Measurements from ENCODE around the gene KSR2. TPM values are rescaled to one million over a fixed set of nuclear protein-coding genes. Genes with fewer than 3 reads are reported as not detected.
"Not testable (repeated sequence)": the region's sequence is repeated elsewhere in the genome, so short reads cannot be mapped to it uniquely, and the experiment has no call there.

The KSR2 gene
- polyA plus RNA-seq, 4 donors, result 0.75 to 1.0 (median 0.93) TPM

DNA sequence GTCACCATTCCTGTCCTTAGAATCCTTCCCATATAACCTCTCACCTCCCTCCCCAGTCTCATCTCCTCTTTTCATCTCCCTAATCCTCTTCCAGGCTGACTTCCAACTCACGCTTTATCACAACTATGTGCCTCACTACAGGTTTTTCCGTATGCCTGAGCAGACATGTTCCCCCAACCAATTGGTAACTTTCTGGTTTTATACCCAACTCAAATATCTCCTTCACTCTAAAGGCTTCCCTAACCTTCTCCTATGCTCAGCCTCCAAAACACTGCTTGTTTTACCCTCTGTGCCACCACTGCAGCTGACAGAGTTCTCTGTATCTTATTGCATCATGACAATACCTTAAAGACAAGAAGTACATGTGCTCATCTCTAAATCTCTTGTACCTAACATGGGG lies 139.7 kb downstream of the KSR2 start:
- no peak for DNase-seq (ENCODE audit: low read depth in 4 of 4, low spot score in 3 of 4)

DNA sequence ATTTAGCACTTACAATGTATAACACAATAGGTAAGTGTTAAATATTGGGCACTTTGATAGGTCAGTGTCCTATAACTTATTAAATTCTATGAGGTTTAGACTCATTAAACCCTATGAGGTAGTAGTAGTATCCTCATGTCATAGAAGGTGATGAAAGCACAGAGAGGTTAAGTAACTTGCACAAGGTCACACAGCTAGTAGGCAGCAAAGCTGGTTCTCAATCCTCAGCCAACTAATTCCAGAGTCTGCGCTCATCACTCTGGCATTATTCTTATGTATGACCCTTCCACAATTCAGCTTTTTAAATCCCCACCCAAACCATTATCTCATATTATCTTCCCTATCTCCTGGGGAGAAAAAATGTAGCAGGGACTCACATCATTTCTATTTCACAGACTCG lies 141.1 kb downstream of the KSR2 start:
- no peak for DNase-seq (ENCODE audit: low read depth in 4 of 4, low spot score in 3 of 4)

DNA sequence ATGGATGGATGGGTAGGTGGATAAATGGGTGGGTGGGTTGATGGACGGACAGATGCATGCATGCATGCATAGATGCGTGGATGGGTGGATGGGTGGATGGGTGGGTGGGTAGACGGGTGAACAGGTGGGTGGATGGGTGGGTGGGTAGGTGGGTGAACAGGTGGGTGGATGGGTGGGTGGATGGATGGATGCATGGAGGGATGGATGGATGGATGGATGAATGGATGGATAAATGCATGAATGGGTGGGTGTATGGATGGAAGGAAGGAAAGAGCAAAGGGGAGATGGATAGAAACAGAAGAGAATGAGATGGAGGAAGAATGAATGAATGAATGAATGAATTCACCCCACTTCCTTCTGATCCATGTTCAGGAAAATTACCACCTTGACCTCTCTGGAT lies 143.0 kb downstream of the KSR2 start:
- DNase-seq (ENCODE audit: low read depth in 4 of 4, low spot score in 3 of 4), result no peak

DNA sequence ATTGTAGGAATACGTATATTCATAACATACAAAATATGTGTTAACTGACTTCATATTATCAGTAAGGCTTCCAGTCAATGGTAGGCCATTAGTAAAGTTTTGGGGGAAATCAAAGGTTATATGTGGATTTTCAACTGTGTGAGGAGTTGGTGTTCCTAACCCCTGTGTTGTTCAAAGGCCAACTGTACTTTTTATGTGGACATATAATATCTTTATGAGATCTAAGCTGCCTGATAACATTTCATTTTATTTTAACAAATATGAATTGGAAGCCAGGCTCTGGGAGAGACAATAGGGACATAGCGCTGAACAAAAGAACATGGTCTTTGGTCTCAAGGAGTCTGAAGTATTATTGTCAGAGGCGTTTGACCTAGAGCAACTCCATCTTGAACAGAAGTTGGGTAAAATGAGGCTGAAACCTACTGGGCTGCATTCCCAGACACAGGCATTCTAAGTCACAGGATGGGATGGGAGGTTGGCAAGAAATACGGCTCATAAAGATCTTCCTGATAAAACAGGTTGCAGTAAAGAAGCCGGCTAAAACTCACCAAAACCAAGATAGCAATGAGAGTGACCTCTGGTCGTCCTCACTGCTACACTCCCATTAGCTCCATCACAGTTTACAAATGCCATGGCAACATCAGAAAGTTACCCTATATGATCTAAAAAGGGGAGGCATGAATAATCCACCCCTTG lies 147.2 kb downstream of the KSR2 start:
- no peak for DNase-seq (ENCODE audit: low read depth in 4 of 4, low spot score in 3 of 4)

DNA sequence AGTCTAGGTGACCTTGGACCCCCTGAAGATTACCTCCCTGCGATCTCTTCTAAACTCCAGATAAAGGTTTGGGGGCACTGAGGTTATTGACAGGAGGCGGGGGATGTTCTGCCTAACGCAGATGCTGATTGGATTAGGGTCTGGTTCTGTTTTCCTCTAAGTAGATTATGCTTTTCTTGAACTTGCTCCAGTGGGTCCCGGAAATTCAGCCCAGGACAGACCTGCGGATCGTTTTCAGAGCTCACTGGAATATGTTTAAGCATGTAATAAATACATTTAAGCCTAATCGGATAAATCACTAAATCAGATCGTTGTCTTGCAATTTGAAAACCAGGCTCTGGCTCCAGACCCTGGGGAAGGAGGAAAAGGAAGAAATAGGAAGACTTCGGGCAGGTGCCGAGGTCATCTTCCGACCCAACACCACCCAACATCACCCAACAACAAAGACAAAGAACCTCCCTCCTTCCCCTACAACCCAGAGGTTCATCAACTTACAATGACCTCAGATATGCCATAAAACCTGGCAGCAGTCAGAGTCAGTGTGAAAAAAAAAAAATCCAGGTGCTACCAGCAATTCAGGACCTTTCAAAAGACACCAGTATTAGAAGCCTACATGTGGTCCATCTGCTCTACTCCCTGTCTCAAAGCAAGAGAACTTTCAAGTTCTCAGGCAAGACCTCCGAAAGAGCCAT lies 148.4 kb downstream of the KSR2 start:
- DNase-seq (ENCODE audit: low read depth in 4 of 4, low spot score in 3 of 4), result no peak

DNA sequence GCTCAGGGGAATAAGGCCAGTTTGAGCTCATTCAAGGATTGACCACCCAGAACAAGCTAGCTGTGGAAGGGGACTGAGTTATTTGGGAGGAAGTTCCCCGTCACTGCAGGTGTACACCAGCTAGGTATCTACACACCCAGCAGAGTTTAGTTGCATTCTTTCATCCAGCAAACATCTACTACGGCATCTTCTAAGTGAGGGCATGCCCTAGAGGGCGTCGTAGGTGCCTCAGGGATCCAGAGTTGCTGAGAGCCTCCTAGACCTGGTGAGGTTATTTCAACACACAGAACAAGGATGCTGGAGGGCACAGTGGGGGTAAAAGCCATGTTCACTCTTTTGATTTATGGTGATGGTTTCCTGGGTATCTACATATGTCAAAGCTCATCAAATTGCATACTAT lies 149.6 kb downstream of the KSR2 start:
- no peak for DNase-seq (ENCODE audit: low read depth in 4 of 4, low spot score in 3 of 4)

DNA sequence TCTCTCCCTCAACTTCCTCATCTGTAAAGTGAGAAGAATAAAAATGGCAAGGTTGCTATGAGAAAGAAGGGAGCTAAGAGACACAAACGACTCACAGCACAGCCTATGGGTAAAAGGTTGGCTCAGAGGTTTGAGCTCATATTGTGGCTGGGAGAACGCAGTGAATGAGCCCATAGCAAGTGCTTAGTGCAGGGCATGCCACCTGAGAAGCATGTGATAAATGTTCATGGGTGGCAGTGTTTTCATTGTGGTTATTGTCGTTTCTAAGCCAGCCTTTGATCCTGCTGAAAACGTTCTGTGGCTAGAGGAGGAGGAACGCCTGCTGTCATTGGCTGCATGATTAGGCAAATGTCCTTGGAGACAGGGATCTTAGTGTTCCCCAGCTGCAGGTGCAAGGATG lies 150.4 kb downstream of the KSR2 start:
- no peak for DNase-seq (ENCODE audit: low read depth in 4 of 4, low spot score in 3 of 4)

DNA sequence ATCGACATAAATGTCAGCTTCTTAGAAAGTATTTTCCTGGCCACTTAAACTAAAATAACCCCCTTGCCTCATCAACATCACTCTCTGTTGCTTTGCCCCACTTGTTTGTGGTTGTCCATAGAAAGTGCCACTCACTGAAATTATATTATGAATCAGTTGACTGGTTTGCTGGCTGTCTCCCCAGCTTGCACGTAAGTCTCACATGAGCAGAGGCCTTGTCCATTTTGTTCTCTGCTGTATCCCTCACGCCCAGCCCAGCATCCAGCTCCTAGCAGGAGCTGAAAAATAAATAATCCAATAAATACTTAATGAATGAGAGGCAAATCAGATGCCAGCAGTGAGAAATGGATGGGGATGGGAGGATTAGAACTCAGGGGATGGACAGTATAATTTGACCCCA lies 159.3 kb downstream of the KSR2 start:
- no peak for DNase-seq (ENCODE audit: low read depth in 4 of 4, low spot score in 3 of 4)

DNA sequence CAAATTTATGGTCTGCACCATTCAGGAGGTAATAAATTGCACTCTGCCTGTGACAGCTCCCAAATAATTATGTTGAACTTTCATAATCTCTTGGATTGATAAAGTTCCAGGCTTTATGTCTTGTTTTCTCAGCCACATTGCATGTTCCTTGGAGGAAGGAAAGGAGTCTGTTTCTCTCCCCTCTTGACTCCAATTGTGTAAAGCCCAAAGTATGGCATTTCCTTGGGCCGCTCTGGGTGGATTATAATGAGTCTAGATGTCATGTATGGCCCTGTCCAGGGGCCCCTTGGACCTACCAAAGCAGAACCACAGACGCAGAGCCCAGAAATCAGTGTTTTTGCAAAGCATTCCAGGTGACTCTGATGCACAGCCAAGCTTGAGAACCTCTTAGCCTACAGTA lies 160.8 kb downstream of the KSR2 start:
- no peak for DNase-seq (ENCODE audit: low read depth in 4 of 4, low spot score in 3 of 4)

DNA sequence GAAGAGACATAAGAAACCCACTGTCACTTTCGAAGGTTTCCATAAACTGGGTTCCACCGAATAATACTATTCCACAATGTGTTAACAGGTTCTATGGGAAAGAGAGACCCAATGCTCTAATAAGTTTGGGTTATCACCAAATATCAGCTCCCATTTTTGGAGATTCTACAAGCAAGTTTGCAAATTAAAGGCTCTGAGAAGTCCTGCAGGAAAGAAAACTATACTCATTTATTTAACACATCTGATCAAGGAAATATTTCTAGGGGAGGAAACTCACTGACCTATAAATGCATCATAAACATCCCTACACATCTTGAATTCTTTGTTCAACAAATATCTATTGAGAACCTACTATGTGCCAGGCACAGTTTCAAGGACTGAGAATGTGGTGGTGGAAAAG lies 161.4 kb downstream of the KSR2 start:
- no peak for DNase-seq (ENCODE audit: low read depth in 4 of 4, low spot score in 3 of 4)

DNA sequence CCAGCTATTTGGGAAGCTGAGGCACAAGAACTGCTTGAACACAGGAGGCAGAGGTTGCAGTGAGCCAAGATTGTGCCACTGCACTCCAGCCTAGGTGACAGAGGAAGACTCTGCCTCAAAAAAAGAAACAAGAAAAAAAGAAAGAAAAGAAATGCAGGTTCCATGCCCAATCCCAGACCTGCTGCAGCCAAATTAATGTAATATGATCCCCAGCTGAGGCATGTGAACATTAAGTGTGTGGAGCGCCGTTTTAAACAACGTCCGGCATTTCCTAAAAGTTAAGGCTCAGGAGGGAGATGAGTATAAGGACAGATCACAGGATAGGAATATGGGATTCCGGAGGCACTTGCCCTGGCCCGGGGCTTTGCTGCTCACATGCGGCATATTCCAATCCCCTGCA lies 162.9 kb downstream of the KSR2 start:
- DNase-seq (ENCODE audit: low read depth in 4 of 4, low spot score in 3 of 4), result no peak

DNA sequence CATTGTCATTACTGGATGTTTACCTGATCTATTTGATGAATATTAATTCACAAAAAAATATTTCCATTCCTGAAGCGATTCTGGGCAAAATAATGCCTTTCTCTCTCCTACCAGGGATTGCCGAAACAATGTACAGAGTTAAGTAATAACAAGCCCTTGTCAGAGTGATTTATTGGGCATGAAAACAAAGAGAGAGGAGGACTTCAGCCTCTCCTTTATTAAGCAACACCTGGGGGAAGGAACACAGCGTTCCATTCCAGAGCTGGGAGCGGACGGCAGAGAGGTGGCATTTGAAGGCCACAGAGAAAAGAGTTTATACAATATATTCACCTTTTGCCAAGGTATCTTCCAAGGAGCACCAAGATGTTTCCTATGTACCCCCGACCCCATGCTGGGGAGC lies 165.8 kb downstream of the KSR2 start:
- DNase-seq (ENCODE audit: low read depth in 4 of 4, low spot score in 3 of 4), result no peak

DNA sequence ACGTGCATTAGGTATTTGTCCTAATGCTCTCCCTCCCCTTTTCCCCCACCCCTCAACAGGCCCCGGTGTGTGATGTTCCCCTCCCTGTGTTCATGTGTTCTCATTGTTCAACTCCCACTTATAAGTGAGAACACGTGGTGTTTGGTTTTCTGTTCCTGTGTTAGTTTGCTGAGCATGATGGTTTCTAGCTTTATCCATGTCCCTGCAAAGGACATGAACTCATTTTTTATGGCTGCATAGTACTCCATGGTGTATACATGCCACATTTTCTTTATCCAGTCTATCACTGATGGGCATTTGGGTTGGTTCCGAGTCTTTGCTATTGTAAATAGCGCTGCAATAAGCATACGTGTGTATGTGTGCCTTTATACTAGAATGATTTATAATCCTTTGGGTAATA lies 168.1 kb downstream of the KSR2 start:
- not testable (repeated sequence) for DNase-seq (ENCODE audit: low read depth in 4 of 4, low spot score in 3 of 4)

DNA sequence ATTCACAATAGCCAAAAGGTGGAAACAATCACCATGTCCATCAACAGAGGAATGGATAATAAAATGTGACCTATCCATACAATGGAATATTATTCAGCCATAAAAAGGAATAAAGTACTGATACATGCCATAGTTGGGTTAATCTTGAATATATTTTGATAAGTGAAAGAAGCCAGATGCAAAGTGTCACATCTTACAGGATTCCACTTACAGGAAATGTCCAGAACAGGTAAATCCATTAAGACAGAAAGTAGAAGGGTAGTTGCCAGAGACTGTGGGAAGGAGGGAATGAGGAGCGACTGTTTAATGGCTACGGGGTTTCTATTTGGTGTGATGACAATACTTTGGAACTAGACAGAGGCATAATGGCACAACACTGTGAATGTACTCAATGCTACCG lies 171.6 kb downstream of the KSR2 start:
- no peak for DNase-seq (ENCODE audit: low read depth in 4 of 4, low spot score in 3 of 4)

DNA sequence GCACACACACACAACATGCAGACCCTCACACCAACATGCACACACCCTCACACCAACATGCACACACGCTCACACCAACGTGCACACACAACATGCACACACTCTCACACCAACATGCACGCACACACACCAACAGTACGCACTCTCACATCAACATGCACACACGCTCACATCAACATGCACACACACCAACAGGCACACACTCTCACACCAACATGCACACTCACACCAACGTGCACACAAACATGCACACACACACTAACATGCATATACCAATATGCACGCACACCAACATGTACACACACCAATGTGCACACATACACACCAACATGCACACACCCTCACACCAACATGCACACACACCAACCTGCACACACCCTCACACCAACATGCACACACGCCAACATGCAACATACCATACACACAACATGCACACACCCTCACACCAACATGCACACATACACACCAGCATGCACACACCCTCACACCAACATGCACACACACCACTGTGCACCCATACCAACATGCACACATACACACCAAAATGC lies 175.8 kb downstream of the KSR2 start:
- DNase-seq (ENCODE audit: low read depth in 4 of 4, low spot score in 3 of 4), result no peak

DNA sequence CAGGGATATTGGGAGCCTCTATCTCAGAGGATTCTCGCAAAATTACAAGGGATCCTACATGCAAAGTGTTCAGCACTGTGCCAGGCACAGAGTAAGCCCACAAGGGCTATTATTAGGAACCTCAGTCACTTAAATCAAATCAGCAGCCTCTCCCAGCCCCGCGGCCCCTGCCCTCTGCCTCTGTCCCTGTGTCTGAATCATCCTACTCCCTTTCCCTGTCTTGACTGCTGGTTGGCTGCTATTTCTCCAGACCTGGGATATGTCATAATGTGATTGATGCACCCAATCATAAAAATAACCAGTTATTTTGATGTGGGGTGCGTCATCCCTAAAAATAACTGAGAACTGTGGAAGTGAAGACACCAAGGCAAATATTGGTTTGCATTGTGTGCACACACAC lies 176.3 kb downstream of the KSR2 start:
- no peak for DNase-seq (ENCODE audit: low read depth in 4 of 4, low spot score in 3 of 4)

DNA sequence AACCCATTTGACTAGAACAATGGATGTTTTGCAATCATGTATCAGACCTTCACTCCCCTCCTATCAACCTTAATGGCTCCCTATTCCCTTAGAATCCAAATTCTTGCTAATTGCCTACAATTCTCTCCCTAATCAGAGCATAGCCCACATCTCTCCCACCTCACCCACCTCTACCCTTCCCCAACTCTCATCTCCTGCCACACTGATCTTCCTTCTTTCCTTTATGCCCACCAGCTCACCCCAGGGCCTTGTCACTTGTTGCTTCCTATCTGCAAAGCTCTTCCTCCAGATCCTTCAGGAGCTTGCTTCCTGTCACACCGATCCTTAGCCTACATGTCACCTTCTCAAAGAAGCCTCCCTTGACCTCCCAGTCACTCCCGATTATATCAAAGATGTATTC lies 177.8 kb downstream of the KSR2 start:
- DNase-seq (ENCODE audit: low read depth in 4 of 4, low spot score in 3 of 4), result no peak

DNA sequence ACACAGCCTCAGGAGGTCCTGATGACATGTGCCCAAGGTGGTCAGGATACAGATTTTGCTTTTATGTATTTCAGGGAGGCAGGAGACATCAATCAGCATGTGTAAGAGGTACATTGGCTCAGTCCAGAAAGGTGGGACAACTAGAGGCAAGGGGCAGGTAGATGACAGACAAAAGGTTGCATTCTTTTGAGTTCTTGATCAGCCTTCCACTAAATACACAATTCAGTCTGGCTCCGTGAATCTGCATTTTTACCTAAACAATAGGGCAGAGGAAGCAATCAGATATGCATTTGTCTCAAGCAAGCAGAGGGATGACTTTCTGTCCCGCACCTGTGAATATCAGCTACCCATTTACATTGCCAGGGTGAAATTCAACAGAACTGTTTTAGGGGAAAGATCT lies 178.6 kb downstream of the KSR2 start:
- DNase-seq (ENCODE audit: low read depth in 4 of 4, low spot score in 3 of 4), result no peak

DNA sequence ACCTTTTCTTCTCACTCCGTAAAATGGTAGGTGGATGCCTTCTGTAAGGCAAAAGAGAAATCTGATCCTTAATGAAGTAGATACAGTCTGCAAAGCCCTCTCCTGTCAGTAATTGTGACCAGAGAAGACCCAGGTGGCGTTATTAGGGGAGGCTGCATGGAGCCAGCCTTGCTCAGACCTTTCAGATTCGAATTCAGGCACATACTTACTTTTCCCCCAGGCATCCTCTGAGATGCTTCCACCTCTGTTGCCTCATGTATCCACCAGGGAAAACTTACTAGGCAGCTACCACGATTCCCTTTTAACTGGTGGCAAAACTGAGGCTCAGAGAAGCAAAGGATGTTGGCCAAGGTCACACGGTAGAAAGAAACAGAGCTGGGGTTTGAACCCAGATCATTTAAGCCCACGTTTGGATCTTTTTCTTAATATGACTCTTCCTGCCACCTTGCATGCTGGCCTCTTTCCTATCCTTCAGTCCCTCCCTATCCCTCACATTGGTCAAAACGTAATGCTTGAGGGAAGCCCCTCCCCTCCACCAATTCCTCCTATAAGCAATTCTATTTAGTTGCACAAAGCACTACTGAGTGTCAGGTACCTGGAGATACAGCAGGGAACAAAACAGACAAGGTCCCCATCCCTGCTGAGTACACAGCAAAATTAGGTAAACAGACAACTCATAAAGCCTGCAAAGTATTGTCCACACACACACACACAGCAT lies 179.4 kb downstream of the KSR2 start:
- DNase-seq (ENCODE audit: low read depth in 4 of 4, low spot score in 3 of 4), result no peak

DNA sequence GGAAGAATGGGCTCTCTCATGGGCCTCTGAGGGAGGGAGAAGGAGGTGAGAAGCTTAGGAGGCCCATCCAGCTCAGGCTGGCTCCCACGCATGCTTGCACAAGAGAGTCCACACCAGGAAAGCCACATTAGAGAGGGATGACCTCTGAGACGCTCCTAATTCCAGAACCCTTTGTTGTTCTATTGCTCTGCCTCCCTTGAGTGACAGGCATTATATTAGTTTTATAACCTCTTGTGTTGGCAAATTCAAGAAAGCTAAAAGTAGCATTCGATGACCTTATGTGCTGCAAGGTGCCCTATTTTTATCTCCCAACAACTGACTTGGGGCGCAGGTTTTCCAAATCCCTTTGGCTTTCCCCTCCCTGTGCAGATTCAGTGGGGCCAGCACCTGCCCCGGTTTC lies 190.1 kb downstream of the KSR2 start:
- DNase-seq (ENCODE audit: low read depth in 4 of 4, low spot score in 3 of 4), result no peak

DNA sequence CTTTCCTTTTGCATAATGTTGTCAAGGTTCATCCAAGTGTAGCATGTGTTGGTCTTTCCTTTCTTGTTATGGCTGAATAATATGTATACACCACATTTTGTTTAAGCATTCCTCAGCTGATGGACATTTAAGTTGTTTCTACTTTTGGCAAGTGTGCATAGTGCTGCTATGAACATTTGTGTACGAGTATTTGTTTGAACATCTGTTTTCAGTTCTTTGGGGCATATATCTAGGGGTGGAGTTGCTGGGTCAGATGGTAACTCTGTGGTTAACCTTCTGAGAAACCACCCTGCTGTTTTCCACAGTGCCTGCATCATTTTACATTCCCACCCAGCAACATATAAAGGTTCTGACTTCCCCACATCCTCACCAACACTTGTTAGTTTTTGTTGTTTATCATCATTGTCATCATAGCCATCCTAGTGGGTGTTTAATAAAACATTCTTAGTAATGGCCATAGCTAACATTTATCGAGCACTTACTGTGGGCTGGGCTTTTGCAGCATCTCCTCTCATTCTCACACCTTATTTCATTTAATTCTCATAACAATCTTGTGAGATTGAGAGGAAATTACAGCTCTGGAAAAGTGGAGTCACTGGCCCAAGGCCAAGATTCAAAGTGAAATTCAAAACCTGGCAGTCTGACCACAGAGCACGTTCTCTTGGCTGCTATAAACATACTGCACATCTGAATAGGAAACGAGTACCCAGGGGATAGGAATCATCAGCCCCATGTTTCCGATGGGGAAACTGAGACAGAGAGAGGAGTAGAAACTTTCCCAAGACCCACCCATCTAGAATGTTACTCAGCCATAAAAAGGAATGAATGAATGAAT lies 193.6 kb downstream of the KSR2 start:
- no peak for DNase-seq (ENCODE audit: low read depth in 4 of 4, low spot score in 3 of 4)

All from right renal pelvis (tissue), 4 donors.